Measurements from ENCODE around the gene CRYBB3.
"Not testable (repeated sequence)": the region's sequence is repeated elsewhere in the genome, so short reads cannot be mapped to it uniquely, and the experiment has no call there.

Gene CRYBB3

DNA sequence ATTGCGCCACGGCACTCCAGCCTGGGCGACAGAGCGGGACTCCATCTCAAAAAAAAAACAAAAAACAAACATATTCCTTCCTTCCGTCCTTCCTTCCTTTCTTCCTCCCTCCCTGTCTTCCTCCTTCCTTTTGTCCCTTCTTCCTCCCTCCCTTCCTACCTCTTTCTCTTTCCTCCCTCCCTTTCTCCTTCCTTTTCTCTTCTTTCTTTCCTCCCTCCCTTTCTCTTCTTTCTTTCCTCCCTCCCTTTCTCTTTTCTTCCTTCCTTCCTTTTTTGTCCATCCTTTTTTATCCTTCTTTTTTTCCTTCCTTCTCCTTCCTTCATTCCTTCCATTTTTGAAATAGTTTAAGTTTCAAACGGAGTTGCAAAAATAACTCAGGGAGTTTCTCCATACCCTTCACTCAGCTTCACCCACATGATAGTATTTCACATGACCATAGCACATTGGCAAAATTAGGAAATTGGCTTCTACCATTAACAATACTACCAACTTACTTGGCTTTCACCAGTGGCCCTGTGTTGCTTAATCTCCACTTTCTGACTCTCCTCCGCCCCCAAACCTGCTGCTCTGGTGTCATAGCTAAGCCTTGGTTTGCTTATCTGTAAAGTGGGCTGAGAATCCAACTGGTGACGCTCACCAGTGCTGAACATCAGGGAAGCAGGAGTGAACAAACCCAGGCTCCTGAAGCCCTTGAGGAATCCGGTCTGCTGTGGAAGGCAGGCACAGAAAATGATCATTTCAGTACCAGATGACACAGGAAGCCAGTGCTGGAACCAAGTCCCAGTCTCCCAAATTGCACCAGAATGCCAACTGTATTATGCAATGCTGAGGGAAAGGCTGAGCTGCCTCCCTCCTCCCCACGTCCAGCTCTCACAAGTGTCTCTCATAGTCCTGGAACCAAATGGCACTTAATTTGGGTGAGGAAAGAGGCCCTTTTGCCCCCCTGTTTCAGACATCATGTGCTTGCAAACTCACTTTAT, 17.2 kb upstream of the CRYBB3 start:
- TF ChIP-seq GATA1 (IDR thresholded peaks at IDR 0.05; ENCODE audit: low read depth, low read length) (no peak), POLR2A (IDR thresholded peaks at IDR 0.05; ENCODE audit: low read length) (no peak)
- DNase-seq, result no peak

DNA sequence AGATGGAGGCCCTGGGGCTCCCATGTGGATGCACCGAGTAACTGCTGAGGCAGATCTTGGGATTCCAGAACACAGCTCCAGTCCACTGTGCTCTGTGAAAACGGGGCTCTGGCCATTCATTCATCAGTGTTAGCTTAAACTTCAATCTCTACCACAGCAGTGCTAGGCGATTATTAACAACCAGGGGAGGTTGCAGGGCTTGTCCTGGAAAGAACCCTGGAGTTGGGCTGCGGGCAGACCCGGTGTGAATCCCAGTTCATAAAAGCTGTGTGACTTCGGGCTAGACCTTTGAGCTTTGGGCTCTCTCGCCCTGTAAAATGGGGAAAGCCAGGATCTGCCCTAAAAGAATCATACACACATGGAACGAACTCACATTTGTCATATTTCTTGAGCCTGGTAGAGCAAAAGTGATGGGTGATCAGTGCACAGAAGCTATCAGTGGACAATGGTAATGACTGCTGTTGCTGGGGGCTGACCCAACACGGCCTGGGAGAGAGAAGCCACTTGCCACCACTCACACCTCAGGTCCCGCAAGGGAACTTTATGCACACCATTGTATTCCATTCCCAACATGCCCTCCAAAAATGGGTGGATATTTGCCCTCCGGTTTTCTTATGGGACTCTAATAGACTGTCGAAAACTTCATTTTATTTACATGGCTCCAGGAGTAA, 15.6 kb upstream of the CRYBB3 start:
- DNase-seq, result no peak

DNA sequence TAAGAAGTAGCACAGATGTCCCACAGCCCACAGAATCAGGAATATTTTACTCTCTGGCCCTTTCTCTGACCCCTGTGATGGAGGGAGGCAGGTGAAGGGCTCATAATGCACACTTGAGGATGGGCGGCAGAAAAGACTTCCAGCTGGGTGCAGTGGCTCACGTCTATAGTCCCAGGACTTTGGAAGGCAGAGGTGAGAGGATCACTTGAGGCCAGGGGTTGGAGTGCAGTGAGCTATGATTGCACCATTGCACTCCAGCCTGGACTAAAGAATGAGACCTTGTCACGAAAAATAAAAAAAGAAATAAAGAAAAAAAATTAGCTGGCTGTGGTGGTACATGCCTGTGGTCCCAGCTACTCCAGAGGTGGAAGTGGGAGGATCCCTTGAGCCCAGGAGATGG, 13.5 kb upstream of the CRYBB3 start:
- DNase-seq, result no peak
- TF ChIP-seq POLR2A (IDR thresholded peaks at IDR 0.05; ENCODE audit: low read length) (no peak), GATA1 (IDR thresholded peaks at IDR 0.05; ENCODE audit: low read depth, low read length) (no peak)

More for the DNA sequence above, 15.6 kb upstream of the CRYBB3 start:
- TF ChIP-seq GATA1 (IDR thresholded peaks at IDR 0.05; ENCODE audit: low read depth, low read length) (no peak), POLR2A (IDR thresholded peaks at IDR 0.05; ENCODE audit: low read length) (no peak)

DNA sequence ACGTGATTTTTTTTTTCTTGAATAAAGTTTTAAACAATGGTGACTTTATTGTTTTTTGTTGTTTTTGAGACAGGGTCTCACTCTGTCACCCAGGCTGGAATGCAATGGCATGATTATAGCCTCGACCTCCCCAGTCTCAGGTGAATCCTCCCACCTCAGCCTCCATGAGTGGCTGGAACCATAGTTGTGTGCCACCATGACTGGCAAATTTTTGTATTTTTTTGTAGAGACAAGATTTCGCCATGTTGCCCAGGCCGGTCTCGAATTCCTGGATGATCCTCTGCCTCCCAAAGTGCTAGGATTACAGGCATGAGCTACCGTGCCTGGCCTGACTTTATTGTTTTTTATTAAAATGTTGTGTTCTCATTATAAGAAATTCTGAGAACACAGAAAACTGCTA, 12.2 kb upstream of the CRYBB3 start:
- DNase-seq, result no peak
- TF ChIP-seq GATA1 (IDR thresholded peaks at IDR 0.05; ENCODE audit: low read depth, low read length) (no peak), POLR2A (IDR thresholded peaks at IDR 0.05; ENCODE audit: low read length) (no peak)

DNA sequence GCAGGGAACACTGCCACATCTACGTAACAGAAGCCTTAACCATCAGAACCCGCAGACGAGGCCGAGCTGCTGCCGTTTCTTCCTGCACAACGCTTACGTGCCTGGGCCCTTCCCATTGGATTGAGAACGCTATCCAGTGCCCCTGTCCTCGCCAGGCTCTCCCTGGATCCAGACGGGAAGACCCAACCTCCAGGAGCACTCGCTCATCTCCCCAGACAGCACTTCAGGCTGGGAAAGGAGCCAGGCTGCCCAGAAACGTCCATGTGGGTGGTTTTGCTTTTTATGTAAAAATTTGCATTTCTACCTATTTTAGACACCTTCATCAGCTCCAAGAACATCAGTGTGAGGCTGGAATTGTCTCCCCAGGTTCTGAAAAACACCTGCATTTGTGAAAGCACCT, 7.3 kb upstream of the CRYBB3 start:
- no peak for TF ChIP-seq GATA1 (IDR thresholded peaks at IDR 0.05; ENCODE audit: low read depth, low read length)
- no peak for TF ChIP-seq POLR2A (IDR thresholded peaks at IDR 0.05; ENCODE audit: low read length)
- DNase-seq, result no peak

DNA sequence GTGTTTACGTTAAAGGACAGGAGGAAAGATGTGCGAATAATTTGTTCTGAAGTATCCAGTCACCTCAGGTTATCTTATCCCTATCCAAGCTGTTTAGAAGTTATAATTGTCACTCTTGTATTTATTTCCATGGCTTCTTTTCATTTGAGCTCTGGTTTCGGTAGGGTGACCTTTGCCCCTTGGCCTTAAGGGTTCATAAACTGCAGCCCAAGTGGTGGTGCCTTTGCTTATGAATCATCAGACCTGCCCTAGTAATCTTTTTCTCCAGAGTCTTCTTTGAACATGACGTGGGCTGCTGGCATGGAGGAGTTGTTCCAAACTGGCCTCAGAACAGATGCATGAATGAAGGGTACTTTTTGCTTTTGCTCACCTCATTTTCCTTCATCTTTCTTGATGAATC, 6.5 kb upstream of the CRYBB3 start:
- no peak for DNase-seq
- no peak for TF ChIP-seq GATA1 (IDR thresholded peaks at IDR 0.05; ENCODE audit: low read depth, low read length)
- TF ChIP-seq POLR2A (IDR thresholded peaks at IDR 0.05; ENCODE audit: low read length), result no peak

DNA sequence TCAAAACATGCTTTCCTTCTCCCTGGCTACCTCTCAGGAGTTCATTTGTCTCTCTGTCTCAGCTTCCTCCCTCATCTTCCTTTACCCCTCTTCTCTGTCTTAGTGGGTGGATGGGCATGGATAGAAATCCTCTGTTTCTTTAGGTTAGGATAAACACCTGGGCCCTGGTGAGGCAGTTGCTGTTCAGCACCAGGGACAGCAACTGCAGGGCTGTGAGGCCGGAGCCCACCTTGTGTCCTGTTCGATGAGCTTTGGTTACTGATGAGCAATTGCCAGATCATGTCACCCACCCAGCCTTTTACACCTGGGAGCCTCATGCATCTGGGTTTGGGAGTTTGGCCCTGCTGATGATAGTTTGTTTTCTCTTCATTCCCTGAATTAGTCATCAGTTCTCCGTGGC, 6.1 kb upstream of the CRYBB3 start:
- no peak for DNase-seq
- TF ChIP-seq POLR2A (IDR thresholded peaks at IDR 0.05; ENCODE audit: low read length) (no peak), GATA1 (IDR thresholded peaks at IDR 0.05; ENCODE audit: low read depth, low read length) (no peak)

DNA sequence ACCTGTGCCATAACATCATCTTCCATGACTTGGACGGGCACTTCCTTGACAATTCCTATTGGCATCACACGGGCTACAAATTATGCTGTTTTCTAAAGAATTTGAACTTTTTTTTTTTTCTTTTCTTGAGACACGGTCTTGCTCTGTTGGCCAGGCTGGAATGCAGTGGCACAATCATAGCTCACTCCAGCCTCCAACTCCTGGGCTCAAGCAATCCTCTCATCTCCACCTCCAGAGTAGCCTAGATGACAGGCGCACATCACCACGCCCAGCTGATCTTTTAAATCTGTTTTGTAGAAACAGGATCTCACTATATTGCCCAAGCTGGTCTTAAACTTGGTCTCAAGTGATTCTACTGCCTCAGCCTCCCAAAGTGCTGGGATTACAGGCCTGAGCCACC, 3.3 kb upstream of the CRYBB3 start:
- TF ChIP-seq POLR2A (IDR thresholded peaks at IDR 0.05; ENCODE audit: low read length) (no peak), GATA1 (IDR thresholded peaks at IDR 0.05; ENCODE audit: low read depth, low read length) (no peak)
- no peak for DNase-seq

DNA sequence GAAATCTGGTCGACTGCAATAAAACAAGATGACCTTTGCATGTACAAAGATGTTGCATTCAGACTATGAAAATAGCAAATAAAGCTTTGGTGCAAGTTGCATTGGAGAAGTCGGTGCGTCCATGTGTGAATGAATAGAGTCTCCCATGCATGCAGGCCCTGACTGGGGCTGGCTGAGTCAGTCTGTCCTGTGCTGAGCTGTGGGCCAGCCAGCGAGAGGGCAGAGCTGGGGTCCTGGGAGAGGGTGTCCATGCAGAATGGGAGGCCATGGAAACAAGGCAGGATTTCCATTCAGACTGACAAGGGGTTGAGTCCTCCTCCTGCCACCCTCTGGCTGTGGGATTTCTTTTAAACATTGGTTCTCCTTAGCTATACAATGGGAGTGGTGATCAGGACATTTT, 2.3 kb upstream of the CRYBB3 start:
- DNase-seq, result no peak
- no peak for TF ChIP-seq POLR2A (IDR thresholded peaks at IDR 0.05; ENCODE audit: low read length)
- TF ChIP-seq GATA1 (IDR thresholded peaks at IDR 0.05; ENCODE audit: low read depth, low read length), result no peak

DNA sequence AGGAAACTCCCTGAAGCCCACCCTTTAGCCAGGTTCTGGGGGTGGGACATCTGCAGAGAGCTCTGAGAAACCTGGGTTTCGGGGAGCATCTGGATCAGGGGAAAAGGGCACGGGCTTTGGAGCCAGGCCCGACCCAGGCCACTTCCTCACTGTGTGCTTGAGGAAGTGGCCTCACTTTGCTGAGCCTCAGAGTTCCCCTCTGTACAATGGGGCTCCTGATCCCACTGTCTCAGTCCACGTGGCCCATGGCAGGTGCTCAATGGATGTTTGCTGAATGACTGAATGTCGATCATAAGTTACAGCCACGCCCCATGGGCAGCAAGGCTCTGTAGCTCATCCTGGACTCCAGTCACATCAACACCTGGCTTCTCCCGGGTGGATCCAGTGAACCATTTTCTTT, 1.3 kb downstream of the CRYBB3 start:
- DNase-seq, result no peak
- TF ChIP-seq GATA1 (IDR thresholded peaks at IDR 0.05; ENCODE audit: low read depth, low read length), result no peak
- TF ChIP-seq POLR2A (IDR thresholded peaks at IDR 0.05; ENCODE audit: low read length), result no peak

DNA sequence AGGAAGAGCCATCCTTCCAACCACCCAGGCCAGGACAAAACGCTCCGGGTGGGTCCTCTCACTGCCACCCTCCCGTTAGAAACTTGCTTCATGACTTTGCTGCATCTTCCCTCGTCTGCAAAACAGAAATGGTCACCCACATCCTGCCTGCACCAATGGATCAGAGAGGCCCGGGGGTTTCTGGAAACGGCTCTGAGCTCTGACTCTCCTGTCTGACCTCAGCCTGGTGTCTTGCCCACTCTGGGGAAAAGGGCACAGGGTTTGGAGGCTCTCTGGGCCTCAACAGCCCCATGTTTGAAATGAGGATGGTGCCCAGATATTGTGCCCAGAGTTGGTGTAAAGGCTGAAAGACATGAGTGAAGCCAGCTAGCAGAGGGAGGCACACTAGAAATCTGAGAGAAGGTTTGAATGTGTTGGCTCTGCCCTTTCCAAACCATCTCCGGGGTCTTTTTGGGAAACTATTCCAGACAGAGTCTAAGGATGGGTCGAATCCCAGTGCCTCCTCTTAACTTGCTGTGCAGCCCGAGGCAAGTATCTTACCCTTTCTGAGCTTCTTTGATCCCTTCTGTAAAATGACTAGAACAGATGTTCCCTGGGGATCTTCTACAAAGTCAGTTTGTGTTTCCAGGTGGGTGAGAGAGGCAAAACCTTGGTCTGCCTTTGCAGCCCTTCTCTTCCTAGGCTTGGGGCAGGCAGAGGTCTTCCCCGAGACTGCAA, 2.1 kb downstream of the CRYBB3 start:
- TF ChIP-seq GATA1 (IDR thresholded peaks at IDR 0.05; ENCODE audit: low read depth, low read length) (no peak), POLR2A (IDR thresholded peaks at IDR 0.05; ENCODE audit: low read length) (no peak)

DNA sequence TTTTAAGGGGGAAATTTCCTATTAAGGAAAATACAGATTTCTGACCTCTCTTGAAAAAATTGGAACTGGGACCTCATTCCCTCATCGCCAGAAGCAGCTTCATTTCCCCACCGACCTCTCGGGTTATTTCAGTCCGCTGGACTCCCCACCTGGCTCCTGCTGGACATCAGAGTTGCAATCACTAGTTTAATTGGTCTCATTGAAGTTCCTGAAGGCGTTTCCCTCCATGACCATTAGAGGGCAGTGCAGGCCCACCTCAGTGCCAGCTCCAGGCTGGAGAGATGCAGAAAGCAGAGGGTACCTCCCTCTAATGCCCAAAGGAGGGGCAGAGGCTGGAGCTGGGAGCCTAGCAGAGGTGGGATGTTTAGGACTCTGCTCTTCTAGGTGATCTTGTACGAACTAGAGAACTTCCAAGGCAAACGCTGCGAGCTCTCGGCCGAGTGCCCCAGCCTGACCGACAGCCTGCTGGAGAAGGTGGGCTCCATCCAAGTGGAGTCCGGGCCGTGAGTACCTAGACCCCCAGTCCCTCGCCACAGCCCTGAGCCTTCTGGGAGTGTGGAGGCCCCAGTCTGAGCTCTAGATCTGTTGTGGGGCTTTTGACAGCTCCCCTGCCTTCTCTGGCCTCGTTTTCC, 2.7 kb downstream of the CRYBB3 start:
- peak; percentile 40 to 70 for DNase-seq
- no peak for TF ChIP-seq GATA1 (IDR thresholded peaks at IDR 0.05; ENCODE audit: low read depth, low read length)
- no peak for TF ChIP-seq POLR2A (IDR thresholded peaks at IDR 0.05; ENCODE audit: low read length)

More for the DNA sequence above, 2.1 kb downstream of the CRYBB3 start:
- DNase-seq, result no peak

DNA sequence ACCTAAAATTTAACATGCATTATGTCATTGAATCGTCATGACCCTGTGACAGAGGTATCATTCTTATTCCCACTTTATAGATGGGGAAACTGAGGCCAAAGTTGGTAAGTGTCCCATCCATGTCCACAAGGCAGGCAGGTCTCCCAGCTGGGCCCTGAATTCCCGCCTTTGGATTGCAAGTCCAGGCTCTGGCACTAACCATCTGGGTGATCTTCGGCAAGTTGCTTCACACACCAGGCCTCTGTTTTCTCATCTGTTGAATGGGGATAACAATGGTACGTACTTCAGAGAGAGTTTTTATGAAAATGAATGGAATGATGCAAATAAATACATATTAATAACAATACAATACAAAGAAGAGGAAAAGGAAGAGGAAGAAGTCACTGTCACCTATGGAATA, 3.4 kb downstream of the CRYBB3 start:
- no peak for DNase-seq

DNA sequence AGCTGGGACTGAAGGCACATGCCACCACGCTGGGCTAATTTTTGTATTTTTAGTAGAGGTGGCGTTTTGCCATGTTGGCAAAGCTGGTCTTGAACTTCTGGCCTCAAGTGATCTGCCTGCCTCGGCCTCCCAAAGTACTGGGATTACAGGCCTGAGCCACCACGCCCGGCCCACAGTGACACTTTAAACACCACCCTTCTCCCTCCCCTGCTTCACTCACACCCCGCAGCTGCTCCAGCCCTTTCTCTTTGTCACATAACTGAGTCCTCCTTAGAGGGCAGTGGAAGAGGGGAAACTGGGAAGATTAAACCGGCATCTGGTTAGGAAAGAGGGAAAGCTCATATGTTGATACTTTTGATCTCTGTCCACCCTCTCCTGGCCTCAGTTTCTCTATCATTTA, 4.9 kb downstream of the CRYBB3 start:
- not testable (repeated sequence) for DNase-seq

More for the DNA sequence above, 3.4 kb downstream of the CRYBB3 start:
- TF ChIP-seq GATA1 (IDR thresholded peaks at IDR 0.05; ENCODE audit: low read depth, low read length) (no peak), POLR2A (IDR thresholded peaks at IDR 0.05; ENCODE audit: low read length) (no peak)
